H1 (cell line): ENCODE results near the gene SOCS3.

ENCODE experiments used
- ASH2L ChIP-seq: fragments of 200-600, 300-600 bp; sonication (generic); IDR thresholded peaks from one replicate; pipeline ENCODE4 v1.7.1; 2017; ENCODE audit warnings: low read length
- ATF3 ChIP-seq: IDR thresholded peaks from 2 replicates; pipeline ENCODE4 v1.6.1; 2011; ENCODE audit warnings: low read depth, mild to moderate bottlenecking, low read length; ENCODE audit not compliant: insufficient read depth
- BCL11A ChIP-seq, 2 experiments: IDR thresholded peaks; one replicate each; pipeline ENCODE4 v1.6.1; 2011; ENCODE audit warnings: low read depth in 2 of 2, low read length in 2 of 2, mild to moderate bottlenecking in 2 of 2
- BRCA1 ChIP-seq: IDR thresholded peaks from 2 replicates; pipeline ENCODE4 v1.6.1; 2012; ENCODE audit warnings: low read depth, low read length, improper control_type of control experiment
- CTCF ChIP-seq, 3 experiments: IDR thresholded peaks; 1 replicate in 2 of 3; 2 replicates in 1 of 3; pipeline versions ENCODE4 v1.5.1 to v1.6.1; 2011; ENCODE audit warnings: low read length in 3 of 3, mild to moderate bottlenecking in 3 of 3, inconsistent platforms in 2 of 3, low read depth in 1 of 3, moderate library complexity in 1 of 3; ENCODE audit not compliant: insufficient read depth in 1 of 3; ENCODE audit errors: control extremely low read depth in 1 of 3
- HDAC2 ChIP-seq, 2 experiments: fragments of 300-600 bp in 1 of 2; sonication (generic) in 1 of 2; IDR thresholded peaks; 2 replicates each; pipeline ENCODE4 v1.6.1; 2011 to 2012; ENCODE audit warnings: low read depth in 2 of 2, low read length in 2 of 2, mild to moderate bottlenecking in 2 of 2, moderate library complexity in 2 of 2, borderline replicate concordance in 1 of 2, inconsistent platforms in 1 of 2
- POLR2AphosphoS5 ChIP-seq: IDR thresholded peaks from 2 replicates; pipeline ENCODE4 v1.6.1; 2011; ENCODE audit warnings: low read depth, low read length
- RAD21 ChIP-seq, 2 experiments: IDR thresholded peaks in 1 of 2; conservative IDR thresholded peaks in 1 of 2; 2 replicates each; pipeline ENCODE4 v1.6.1; 2011; ENCODE audit warnings: low read depth in 2 of 2, low read length in 2 of 2, improper control_type of control experiment in 1 of 2, inconsistent platforms in 1 of 2, mild to moderate bottlenecking in 1 of 2, moderate library complexity in 1 of 2
- RBBP5 ChIP-seq: IDR thresholded peaks from 2 replicates; pipeline ENCODE4 v1.7.1; 2012; ENCODE audit warnings: low read depth, mild to moderate bottlenecking, inconsistent platforms, low read length, moderate library complexity, borderline replicate concordance
- SIN3A ChIP-seq, 2 experiments: IDR thresholded peaks in 1 of 2; conservative IDR thresholded peaks in 1 of 2; 2 replicates each; pipeline ENCODE4 v1.6.1; 2011 to 2012; ENCODE audit warnings: low read length in 2 of 2, improper control_type of control experiment in 1 of 2, low read depth in 1 of 2, mild to moderate bottlenecking in 1 of 2
- SP1 ChIP-seq: IDR thresholded peaks from 2 replicates; pipeline ENCODE4 v1.6.1; 2011; ENCODE audit warnings: low read depth, low read length
- YY1 ChIP-seq: IDR thresholded peaks from 2 replicates; pipeline ENCODE4 v1.6.1; 2011; ENCODE audit warnings: low read depth, mild to moderate bottlenecking, low read length

GRCh38 chr17:78349891-78350642 is 9.8 kb downstream of the SOCS3 start:
- no peak for TF ChIP-seq POLR2AphosphoS5
- no peak for TF ChIP-seq ASH2L
- no peak for TF ChIP-seq RAD21 (IDR thresholded peaks at IDR 0.05 in 1 of 2, conservative IDR thresholded peaks at IDR 0.05 in 1 of 2; ENCODE audit: low read depth in 2 of 2, low read length in 2 of 2)
- no peak for TF ChIP-seq CTCF (IDR thresholded peaks at IDR 0.05; ENCODE audit: control extremely low read depth in 1 of 3, insufficient read depth in 1 of 3, low read depth in 1 of 3, low read length in 3 of 3)
- no peak for TF ChIP-seq BCL11A (IDR thresholded peaks at IDR 0.05; ENCODE audit: low read depth in 2 of 2, low read length in 2 of 2)
- no peak for TF ChIP-seq YY1
- no peak for TF ChIP-seq BRCA1
- TF ChIP-seq SP1: no peak
- TF ChIP-seq ATF3: no peak
- no peak for TF ChIP-seq HDAC2 (IDR thresholded peaks at IDR 0.05; ENCODE audit: borderline replicate concordance in 1 of 2, low read depth in 2 of 2, low read length in 2 of 2)
- TF ChIP-seq SIN3A (conservative IDR thresholded peaks at IDR 0.05 in 1 of 2, IDR thresholded peaks at IDR 0.05 in 1 of 2; ENCODE audit: low read depth in 1 of 2, low read length in 2 of 2): no peak
- TF ChIP-seq RBBP5: no peak
